ENCODE data around the gene DDX19B.
"Not testable (repeated sequence)": the region's sequence is repeated elsewhere in the genome, so short reads cannot be mapped to it uniquely, and the experiment has no call there.

The DDX19B gene

GRCh38 chr16:70290949-70291519 lies 8.0 kb upstream of the DDX19B start:
- no peaks in the 10 kb centered on the region for H3K36me3 ChIP-seq (ENCODE audit: insufficient read depth, low read length)
- H3K4me1 ChIP-seq (ENCODE audit: insufficient read depth, low read length), result no peaks in the 10 kb centered on the region
- no peak overlapping the region for H3K9ac ChIP-seq (ENCODE audit: low read length)
- H3K9me3 ChIP-seq (ENCODE audit: low read length), result no peaks in the 10 kb centered on the region
- no peak overlapping the region for H3K27ac ChIP-seq (ENCODE audit: low read depth, low read length)
- H3K4me3 ChIP-seq (ENCODE audit: low read depth in 1 of 2, low read length in 2 of 2), result no peak overlapping the region
- no peaks in the 10 kb centered on the region for H3K27me3 ChIP-seq (ENCODE audit: control insufficient read depth in 1 of 2, insufficient read depth in 2 of 2, low read length in 2 of 2)

- H3K27ac ChIP-seq (ENCODE audit: low read depth, low read length), result not testable (repeated sequence)
Measured at GRCh38 chr16:70292148-70292547, 6.8 kb upstream of the DDX19B start.

GRCh38 chr16:70294385-70295025 lies 4.5 kb upstream of the DDX19B start:
- Histone ChIP-seq H3K9ac (ENCODE audit: low read length) (no peak overlapping the region), H3K27ac (ENCODE audit: low read depth, low read length) (no peak overlapping the region), H3K9me3 (ENCODE audit: low read length) (no peaks in the 10 kb centered on the region), H3K27me3 (ENCODE audit: control insufficient read depth in 1 of 2, insufficient read depth in 2 of 2, low read length in 2 of 2) (no peaks in the 10 kb centered on the region), H3K36me3 (ENCODE audit: insufficient read depth, low read length) (no peaks in the 10 kb centered on the region), H3K4me1 (ENCODE audit: insufficient read depth, low read length) (peaks cover 4% of the 10 kb centered on the region), H3K4me3 (ENCODE audit: low read depth in 1 of 2, low read length in 2 of 2) (no peak overlapping the region)

More at GRCh38 chr16:70292148-70292547, 6.8 kb upstream of the DDX19B start:
- not testable (repeated sequence) for H3K36me3 ChIP-seq (ENCODE audit: insufficient read depth, low read length); H3K4me1 ChIP-seq (ENCODE audit: insufficient read depth, low read length); H3K4me3 ChIP-seq (ENCODE audit: low read depth in 1 of 2, low read length in 2 of 2); H3K27me3 ChIP-seq (ENCODE audit: control insufficient read depth in 1 of 2, insufficient read depth in 2 of 2, low read length in 2 of 2); H3K9ac ChIP-seq (ENCODE audit: low read length); H3K9me3 ChIP-seq (ENCODE audit: low read length)

GRCh38 chr16:70295634-70296033 lies 3.4 kb upstream of the DDX19B start:
- Histone ChIP-seq H3K9me3 (ENCODE audit: low read length) (no peaks in the 10 kb centered on the region), H3K36me3 (ENCODE audit: insufficient read depth, low read length) (no peaks in the 10 kb centered on the region), H3K27ac (ENCODE audit: low read depth, low read length) (no peak overlapping the region), H3K9ac (ENCODE audit: low read length) (no peak overlapping the region), H3K4me3 (ENCODE audit: low read depth in 1 of 2, low read length in 2 of 2) (no peak overlapping the region), H3K27me3 (ENCODE audit: control insufficient read depth in 1 of 2, insufficient read depth in 2 of 2, low read length in 2 of 2) (no peaks in the 10 kb centered on the region), H3K4me1 (ENCODE audit: insufficient read depth, low read length) (peaks cover 10% of the 10 kb centered on the region)

- no peaks in the 10 kb centered on the region for H3K36me3 ChIP-seq (ENCODE audit: insufficient read depth, low read length)
- no peak overlapping the region for H3K27ac ChIP-seq (ENCODE audit: low read depth, low read length)
- peaks cover 10% of the 10 kb centered on the region for H3K4me1 ChIP-seq (ENCODE audit: insufficient read depth, low read length)
- no peaks in the 10 kb centered on the region for H3K27me3 ChIP-seq (ENCODE audit: control insufficient read depth in 1 of 2, insufficient read depth in 2 of 2, low read length in 2 of 2)
- no peaks in the 10 kb centered on the region for H3K9me3 ChIP-seq (ENCODE audit: low read length)
- H3K9ac ChIP-seq (ENCODE audit: low read length), result no peak overlapping the region
- no peak overlapping the region for H3K4me3 ChIP-seq (ENCODE audit: low read depth in 1 of 2, low read length in 2 of 2)
Measured at GRCh38 chr16:70301121-70301520, 2.1 kb downstream of the DDX19B start.

- Histone ChIP-seq H3K27me3 (ENCODE audit: control insufficient read depth in 1 of 2, insufficient read depth in 2 of 2, low read length in 2 of 2) (no peaks in the 10 kb centered on the region), H3K4me1 (ENCODE audit: insufficient read depth, low read length) (peaks cover 10% of the 10 kb centered on the region), H3K27ac (ENCODE audit: low read depth, low read length) (no peak overlapping the region), H3K4me3 (ENCODE audit: low read depth in 1 of 2, low read length in 2 of 2) (no peak overlapping the region), H3K9me3 (ENCODE audit: low read length) (no peaks in the 10 kb centered on the region), H3K9ac (ENCODE audit: low read length) (no peak overlapping the region), H3K36me3 (ENCODE audit: insufficient read depth, low read length) (no peaks in the 10 kb centered on the region)
Measured at GRCh38 chr16:70302745-70303144, 3.8 kb downstream of the DDX19B start.

GRCh38 chr16:70304892-70305448 lies 6.0 kb downstream of the DDX19B start:
- no peak overlapping the region for H3K4me3 ChIP-seq (ENCODE audit: low read depth in 1 of 2, low read length in 2 of 2)
- no peak overlapping the region for H3K9ac ChIP-seq (ENCODE audit: low read length)
- H3K4me1 ChIP-seq (ENCODE audit: insufficient read depth, low read length), result peaks cover 4% of the 10 kb centered on the region
- no peaks in the 10 kb centered on the region for H3K9me3 ChIP-seq (ENCODE audit: low read length)
- H3K27me3 ChIP-seq (ENCODE audit: control insufficient read depth in 1 of 2, insufficient read depth in 2 of 2, low read length in 2 of 2), result no peaks in the 10 kb centered on the region
- H3K36me3 ChIP-seq (ENCODE audit: insufficient read depth, low read length), result no peaks in the 10 kb centered on the region
- no peak overlapping the region for H3K27ac ChIP-seq (ENCODE audit: low read depth, low read length)

- no peaks in the 10 kb centered on the region for H3K27me3 ChIP-seq (ENCODE audit: control insufficient read depth in 1 of 2, insufficient read depth in 2 of 2, low read length in 2 of 2)
- no peak overlapping the region for H3K4me3 ChIP-seq (ENCODE audit: low read depth in 1 of 2, low read length in 2 of 2)
- H3K27ac ChIP-seq (ENCODE audit: low read depth, low read length), result no peak overlapping the region
- no peaks in the 10 kb centered on the region for H3K4me1 ChIP-seq (ENCODE audit: insufficient read depth, low read length)
- no peaks in the 10 kb centered on the region for H3K9me3 ChIP-seq (ENCODE audit: low read length)
- no peaks in the 10 kb centered on the region for H3K36me3 ChIP-seq (ENCODE audit: insufficient read depth, low read length)
- no peak overlapping the region for H3K9ac ChIP-seq (ENCODE audit: low read length)
Measured at GRCh38 chr16:70306880-70307279, 7.9 kb downstream of the DDX19B start.

- not testable (repeated sequence) for H3K4me1 ChIP-seq (ENCODE audit: insufficient read depth, low read length); H3K9me3 ChIP-seq (ENCODE audit: low read length); H3K27me3 ChIP-seq (ENCODE audit: control insufficient read depth in 1 of 2, insufficient read depth in 2 of 2, low read length in 2 of 2); H3K4me3 ChIP-seq (ENCODE audit: low read depth in 1 of 2, low read length in 2 of 2); H3K9ac ChIP-seq (ENCODE audit: low read length); H3K27ac ChIP-seq (ENCODE audit: low read depth, low read length); H3K36me3 ChIP-seq (ENCODE audit: insufficient read depth, low read length)
Measured at GRCh38 chr16:70307726-70308125, 8.7 kb downstream of the DDX19B start.

- H3K27me3 ChIP-seq (ENCODE audit: control insufficient read depth in 1 of 2, insufficient read depth in 2 of 2, low read length in 2 of 2), result no peaks in the 10 kb centered on the region
- no peaks in the 10 kb centered on the region for H3K9me3 ChIP-seq (ENCODE audit: low read length)
- H3K27ac ChIP-seq (ENCODE audit: low read depth, low read length), result no peak overlapping the region
- H3K9ac ChIP-seq (ENCODE audit: low read length), result no peak overlapping the region
- H3K4me3 ChIP-seq (ENCODE audit: low read depth in 1 of 2, low read length in 2 of 2), result no peak overlapping the region
- no peaks in the 10 kb centered on the region for H3K4me1 ChIP-seq (ENCODE audit: insufficient read depth, low read length)
- H3K36me3 ChIP-seq (ENCODE audit: insufficient read depth, low read length), result peaks cover 46% of the 10 kb centered on the region
Measured at GRCh38 chr16:70320121-70320520, 21.1 kb downstream of the DDX19B start.

GRCh38 chr16:70324998-70325747 lies 26.2 kb downstream of the DDX19B start:
- H3K9me3 ChIP-seq (ENCODE audit: low read length), result no peaks in the 10 kb centered on the region
- H3K4me1 ChIP-seq (ENCODE audit: insufficient read depth, low read length), result no peaks in the 10 kb centered on the region
- H3K27me3 ChIP-seq (ENCODE audit: control insufficient read depth in 1 of 2, insufficient read depth in 2 of 2, low read length in 2 of 2), result no peaks in the 10 kb centered on the region
- H3K36me3 ChIP-seq (ENCODE audit: insufficient read depth, low read length), result peaks cover 30% of the 10 kb centered on the region
- no peak overlapping the region for H3K9ac ChIP-seq (ENCODE audit: low read length)
- H3K27ac ChIP-seq (ENCODE audit: low read depth, low read length), result no peak overlapping the region
- H3K4me3 ChIP-seq (ENCODE audit: low read depth in 1 of 2, low read length in 2 of 2), result no peak overlapping the region

Data from muscle layer of colon (tissue), 2 donors.